PFSK-1 (cell line): ENCODE measurements around the gene SIGLEC9.

ENCODE experiments used
- FOXP2 ChIP-seq: optimal IDR thresholded peaks from 2 replicates; pipeline ENCODE3; 2011; ENCODE audit warnings: borderline replicate concordance, control low read depth, inconsistent platforms; ENCODE audit not compliant: insufficient read depth; ENCODE audit errors: extremely low read length, extremely low read depth
- POLR2AphosphoS5 ChIP-seq: IDR thresholded peaks from 2 replicates; pipeline ENCODE4 v1.6.1; 2012; ENCODE audit warnings: low read depth, mild to moderate bottlenecking, control low read depth, low read length, moderate library complexity
- SIN3A ChIP-seq: IDR thresholded peaks from 2 replicates; pipeline ENCODE4 v1.6.1; 2012; ENCODE audit warnings: mild to moderate bottlenecking, low read length, moderate library complexity, borderline replicate concordance; ENCODE audit not compliant: insufficient read depth
- TAF1 ChIP-seq: IDR thresholded peaks from 2 replicates; pipeline ENCODE4 v1.6.1; 2012; ENCODE audit warnings: low read length, control low read depth, borderline replicate concordance; ENCODE audit not compliant: insufficient read depth
- TF ChIP-seq, protein P1 (sequence below), 2 experiments: IDR thresholded peaks; 2 replicates each; pipeline versions ENCODE4 v1.6.1 to v1.8.0; 2011 to 2012; ENCODE audit warnings: low read depth in 2 of 2, low read length in 2 of 2, control low read depth in 1 of 2, inconsistent platforms in 1 of 2, mild to moderate bottlenecking in 1 of 2, moderate library complexity in 1 of 2; ENCODE audit not compliant: insufficient read depth in 1 of 2

DNA sequence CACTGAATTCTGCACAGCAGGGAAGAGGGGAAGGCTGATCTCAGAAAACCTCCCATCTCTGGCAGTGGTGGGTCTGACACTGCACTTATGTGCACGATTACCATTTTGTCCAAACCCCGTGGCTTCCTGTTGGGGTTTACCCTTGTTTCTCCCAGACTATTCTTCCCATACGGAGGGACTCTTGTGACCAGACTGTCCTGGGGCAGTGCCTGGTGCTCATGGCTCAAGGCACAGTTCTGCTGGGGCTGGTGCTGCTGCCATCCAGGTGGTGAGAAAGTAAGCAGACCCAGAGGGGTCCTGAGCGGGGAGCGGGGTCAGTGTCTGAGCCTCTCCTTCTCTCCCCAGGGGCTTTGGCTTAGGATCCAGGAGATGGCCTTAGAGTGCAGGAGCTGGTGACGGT lies 5.1 kb upstream of the SIGLEC9 start:
- TF ChIP-seq TAF1 = no peak
- no peak for TF ChIP-seq POLR2AphosphoS5
- no peak for TF ChIP-seq FOXP2
- TF ChIP-seq, protein P1, sequence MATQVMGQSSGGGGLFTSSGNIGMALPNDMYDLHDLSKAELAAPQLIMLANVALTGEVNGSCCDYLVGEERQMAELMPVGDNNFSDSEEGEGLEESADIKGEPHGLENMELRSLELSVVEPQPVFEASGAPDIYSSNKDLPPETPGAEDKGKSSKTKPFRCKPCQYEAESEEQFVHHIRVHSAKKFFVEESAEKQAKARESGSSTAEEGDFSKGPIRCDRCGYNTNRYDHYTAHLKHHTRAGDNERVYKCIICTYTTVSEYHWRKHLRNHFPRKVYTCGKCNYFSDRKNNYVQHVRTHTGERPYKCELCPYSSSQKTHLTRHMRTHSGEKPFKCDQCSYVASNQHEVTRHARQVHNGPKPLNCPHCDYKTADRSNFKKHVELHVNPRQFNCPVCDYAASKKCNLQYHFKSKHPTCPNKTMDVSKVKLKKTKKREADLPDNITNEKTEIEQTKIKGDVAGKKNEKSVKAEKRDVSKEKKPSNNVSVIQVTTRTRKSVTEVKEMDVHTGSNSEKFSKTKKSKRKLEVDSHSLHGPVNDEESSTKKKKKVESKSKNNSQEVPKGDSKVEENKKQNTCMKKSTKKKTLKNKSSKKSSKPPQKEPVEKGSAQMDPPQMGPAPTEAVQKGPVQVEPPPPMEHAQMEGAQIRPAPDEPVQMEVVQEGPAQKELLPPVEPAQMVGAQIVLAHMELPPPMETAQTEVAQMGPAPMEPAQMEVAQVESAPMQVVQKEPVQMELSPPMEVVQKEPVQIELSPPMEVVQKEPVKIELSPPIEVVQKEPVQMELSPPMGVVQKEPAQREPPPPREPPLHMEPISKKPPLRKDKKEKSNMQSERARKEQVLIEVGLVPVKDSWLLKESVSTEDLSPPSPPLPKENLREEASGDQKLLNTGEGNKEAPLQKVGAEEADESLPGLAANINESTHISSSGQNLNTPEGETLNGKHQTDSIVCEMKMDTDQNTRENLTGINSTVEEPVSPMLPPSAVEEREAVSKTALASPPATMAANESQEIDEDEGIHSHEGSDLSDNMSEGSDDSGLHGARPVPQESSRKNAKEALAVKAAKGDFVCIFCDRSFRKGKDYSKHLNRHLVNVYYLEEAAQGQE (IDR thresholded peaks at IDR 0.05; ENCODE audit: insufficient read depth in 1 of 2, low read depth in 2 of 2, low read length in 2 of 2) = no peak
- TF ChIP-seq SIN3A = no peak
